Fibroblast of peridontal ligament (primary cell): ENCODE data around the gene GCGR.

ENCODE experiments used
- DNase-seq: peaks from one replicate; pipeline ENCODE4 v3.0.0-alpha.2; 2010; ENCODE audit errors: extremely low read depth

GCGR gene

DNA sequence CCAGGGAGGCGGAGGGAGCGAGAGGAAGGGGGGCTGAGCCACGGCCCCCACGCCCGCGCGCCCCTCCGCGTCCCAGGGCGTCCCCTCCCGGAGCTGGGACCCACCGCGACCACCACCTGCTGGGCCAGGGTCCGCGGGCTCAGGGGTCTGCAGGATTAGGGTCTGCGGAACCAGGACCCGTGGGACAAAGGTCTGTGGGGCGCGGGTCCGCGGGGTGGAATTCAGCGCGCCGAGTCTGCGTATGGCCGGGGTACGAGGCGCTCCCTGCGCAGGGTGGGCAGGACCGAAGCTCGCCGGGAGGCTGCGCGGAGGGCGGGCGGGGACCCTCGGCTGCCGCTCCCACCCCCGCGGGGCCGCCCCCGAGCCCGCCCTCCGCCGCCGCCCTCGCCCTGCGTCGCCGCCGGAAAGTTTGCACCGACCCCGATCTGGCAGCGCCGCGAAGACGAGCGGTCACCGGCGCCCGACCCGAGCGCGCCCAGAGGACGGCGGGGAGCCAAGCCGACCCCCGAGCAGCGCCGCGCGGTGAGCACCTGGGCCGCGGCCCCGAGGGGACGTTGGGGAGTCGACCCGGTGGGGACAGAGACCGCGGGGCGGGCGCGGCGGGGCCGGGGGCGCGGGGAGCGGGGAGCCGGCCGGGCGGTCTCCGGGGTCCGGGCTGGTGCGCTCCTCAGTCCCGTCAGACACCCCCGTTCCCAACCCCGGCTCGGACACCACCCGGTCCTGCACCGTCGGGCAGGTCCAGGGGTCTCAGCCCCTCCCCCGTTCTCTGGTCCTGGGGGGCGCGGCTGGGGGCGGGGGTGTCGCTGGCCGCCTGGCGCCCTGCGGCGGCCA lies at the start of gene GCGR:
Gene GCGR, plus strand, starts transcription at position 423 of the 831 bp plus-strand sequence. CDS start 4,869 bp downstream, outside the sequence.
- DNase-seq = no peak

DNA sequence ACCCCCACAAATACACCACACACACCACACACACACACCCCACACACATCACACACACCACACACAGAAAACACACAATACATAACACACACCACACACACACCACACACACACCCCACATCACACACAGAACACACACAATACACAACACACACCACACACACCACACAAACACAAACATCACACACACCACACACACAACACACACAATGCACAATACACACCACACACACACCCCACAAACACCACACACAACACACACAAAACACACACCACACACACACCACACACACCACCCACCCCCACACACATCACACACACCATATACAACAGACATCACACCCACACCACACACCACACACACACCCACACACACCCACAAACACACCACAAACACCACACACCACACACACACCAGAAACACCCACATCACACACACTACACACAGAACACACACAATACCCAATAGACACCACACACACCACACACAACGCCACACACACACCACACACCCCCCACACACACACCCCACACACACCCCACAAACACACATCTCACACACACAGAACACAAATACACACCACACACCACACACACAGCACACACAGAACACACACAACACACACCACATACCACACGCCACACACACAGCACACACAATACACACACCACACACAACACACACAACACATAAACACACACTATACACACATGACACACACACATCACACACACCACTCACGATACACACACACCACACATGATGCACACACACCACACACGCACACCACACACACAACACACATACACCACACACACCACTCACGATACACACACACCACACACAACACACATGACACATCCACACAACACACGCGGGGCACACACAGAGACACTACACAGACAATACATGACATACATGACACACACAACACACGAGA lies 11.0 kb upstream of the GCGR start:
- DNase-seq = no peak

DNA sequence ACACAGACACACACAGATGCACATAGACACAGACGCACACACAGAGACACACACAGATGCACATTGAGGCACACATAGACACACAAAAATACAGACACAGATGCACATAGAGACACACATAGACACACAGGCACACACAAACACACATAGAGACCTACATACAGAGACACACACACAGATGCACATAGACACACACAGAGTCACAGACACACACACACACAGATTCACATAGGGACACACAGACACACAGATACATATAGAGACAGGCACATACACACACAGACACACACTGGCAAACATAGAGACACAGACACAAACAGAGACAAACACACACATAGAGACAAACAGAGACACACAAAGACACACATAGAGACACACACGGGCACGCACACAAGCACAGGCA lies 9.9 kb upstream of the GCGR start:
- no peak for DNase-seq

DNA sequence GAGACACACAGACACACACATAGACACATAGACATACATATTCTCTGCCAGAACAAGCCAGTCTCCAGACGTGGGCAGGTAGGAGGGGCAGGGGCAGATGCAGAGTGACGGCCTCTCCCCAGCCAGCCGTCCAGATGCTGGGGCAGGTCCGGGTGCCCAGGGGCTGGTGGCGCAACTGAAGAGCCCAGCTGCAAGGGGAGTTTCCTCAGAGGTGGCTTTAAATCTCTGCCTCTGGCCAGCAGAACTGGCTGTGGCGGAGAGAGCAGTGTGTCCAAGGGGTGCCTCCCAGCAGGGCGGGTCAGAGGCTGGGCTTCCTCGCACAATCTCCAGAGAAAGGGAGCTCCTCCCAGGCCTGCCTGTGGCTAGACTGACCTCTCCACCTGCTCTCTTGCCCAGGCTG lies 9.4 kb upstream of the GCGR start:
- no peak for DNase-seq

DNA sequence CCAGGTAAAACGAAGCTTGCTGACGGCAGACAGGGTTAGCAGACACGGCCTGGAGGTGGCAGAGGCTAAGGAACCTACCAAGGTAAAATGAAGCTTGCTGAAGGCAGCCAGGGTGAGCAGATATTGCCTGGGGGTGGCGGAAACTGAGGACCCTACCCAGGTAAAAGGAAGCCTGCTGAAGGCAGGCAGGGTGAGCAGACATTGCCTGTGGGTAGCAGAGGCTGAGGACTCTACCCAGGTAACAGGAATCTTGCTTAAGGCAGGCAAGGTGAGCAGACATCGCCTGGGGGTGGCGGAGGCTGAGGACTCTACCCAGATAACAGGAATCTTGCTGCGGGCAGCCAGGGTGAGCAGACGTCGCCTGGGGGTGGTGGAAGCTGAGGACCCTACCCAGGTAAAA lies 2.6 kb upstream of the GCGR start:
- no peak for DNase-seq

DNA sequence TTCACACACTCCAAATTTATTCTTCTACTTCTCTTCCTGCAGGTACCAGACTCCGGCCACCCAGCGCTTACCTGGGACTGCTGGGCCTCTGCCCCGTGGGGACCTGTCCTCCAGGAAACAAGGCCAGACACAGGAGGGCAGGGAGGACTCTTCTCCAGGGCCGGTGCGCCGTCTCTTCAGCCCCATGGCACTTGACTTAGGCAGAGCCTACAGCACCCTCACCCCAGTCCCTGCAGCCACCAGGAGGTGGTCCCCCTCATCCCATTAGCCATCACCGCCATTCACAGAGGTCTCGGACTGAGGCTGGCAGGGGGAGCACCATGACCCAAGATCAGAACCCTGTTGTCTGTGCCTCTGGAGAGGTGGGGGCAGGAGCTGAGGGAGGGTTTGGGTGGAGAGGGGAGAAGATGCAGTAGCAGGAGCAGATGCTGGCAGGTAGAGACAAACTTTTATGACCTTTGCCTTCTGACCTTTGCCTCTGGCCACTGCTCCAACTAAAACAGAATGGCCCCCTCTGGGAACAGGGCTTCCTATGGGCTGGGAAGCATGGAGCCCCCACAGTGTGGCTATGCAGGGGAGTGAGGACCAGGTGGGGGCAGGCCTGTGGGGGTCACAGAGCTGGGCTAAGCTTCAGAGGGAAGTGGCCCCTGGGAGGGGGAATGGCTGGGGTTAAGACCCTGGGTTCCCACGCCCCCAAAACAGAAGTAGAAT lies 1.7 kb upstream of the GCGR start:
- no peak for DNase-seq

DNA sequence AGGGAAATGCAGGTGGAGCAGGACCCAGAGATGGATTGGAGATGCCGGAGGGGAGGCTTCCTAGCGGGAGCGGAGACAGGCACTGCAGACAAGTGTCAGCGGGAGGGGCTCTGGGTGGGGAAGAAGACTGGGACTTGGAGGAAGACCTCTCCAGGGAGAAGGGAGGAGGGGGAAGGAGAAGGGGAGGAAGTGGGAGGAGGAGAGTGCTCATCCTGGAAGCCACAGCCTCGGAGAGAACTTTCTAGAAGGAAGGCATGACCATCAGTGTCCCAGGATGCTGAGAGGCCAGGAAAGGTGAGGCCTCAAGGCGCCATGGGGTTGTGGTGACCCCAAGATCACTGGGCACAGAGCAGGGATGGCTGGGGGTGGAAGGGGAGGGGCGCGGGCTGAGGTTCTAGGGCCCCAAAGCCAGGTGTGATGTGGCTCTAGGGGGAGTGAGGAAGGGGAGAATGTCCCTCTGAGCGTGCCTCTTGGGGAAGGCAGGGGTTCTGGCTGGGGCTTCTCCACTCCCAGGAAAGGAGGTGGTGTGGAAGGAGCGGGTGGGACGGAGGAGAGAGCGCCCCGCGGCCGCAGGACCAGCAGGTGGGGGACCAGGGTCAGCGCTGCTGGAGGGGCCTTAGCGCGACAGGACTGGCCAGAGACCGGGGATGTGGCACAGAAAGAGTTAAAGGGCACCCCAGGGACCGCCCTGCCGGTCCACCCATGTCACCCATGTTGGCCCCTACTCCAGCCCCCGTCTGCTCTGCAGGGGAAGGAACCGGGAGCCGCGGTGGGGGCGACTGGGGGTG lies 900 bp upstream of the GCGR start:
- no peak for DNase-seq

DNA sequence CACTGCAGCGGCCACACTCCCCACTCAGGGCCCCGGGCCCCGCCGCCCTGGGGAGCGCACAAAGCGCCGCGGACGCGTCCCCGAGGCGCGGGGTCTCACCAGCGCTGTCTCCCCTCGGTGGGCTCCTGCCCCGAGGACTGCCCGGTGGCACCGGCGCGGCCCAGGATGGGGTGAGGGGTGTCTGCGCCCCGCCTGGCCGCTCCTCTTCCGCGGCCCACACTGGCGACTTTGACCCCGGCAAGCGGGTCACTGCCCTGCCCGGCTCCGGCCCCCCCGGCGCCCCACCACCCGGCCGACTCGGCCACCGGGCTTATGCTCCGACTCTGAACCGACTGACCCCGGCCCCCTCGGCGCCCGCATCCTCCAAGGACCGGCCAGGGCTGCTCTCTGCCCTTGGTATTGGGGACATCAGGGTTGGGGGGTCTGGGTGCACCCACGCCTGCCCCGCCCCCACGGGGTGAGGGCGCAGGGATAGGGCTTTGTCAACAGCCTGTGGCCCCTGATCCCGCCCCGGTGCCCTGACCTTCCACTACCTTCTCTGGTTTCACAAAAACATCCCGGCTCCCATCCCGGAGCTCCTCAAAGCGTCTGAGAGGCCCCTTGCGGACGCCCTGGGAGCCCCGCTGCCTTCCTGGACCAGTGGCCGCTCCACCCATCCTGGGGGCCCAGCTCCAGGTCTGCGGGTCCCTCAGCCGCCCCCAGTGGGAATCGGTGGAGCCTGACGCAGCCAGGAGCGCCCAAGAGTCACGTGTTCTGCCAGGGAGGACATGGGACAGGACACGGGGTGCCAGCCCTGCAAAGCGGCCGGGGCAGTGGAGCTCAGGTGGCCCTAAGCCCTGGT lies 829 bp downstream of the GCGR start:
- no peak for DNase-seq

DNA sequence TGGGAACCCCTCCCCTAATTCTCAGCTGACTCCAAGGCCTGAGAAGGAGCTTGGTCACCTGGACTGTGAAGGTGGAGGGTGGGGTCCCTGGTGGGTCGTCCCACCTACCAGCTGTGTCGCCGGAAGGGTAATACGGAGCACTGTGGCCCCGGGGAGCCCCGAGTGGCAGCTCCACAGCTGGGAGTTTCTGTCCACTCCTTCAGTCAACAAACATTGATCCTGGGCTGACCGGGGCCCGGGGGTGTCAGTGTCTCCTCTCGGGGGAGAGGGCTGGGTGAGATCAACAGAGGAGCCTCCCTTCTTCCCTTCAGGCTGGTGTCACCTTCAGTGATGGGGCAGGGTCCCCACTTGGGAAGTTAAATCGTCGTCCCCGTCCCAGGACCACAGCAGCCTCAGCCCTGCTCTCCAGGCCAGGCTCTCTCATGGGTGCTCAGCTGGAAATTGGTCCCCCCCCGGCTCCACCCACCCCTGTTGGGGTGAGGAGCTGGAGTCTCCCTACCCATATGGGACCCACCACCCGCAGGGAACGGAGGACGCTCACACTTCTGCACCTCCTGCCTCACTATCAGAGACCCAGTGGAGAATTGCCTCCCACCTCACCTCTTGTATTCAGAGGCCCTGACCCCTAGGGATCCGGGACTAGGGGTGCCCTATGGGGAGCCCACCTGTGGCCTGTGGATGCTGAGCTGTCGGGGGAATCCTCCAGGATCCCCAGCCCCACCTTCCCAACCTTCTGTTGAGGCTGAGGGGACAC lies 1.9 kb downstream of the GCGR start:
- no peak for DNase-seq

DNA sequence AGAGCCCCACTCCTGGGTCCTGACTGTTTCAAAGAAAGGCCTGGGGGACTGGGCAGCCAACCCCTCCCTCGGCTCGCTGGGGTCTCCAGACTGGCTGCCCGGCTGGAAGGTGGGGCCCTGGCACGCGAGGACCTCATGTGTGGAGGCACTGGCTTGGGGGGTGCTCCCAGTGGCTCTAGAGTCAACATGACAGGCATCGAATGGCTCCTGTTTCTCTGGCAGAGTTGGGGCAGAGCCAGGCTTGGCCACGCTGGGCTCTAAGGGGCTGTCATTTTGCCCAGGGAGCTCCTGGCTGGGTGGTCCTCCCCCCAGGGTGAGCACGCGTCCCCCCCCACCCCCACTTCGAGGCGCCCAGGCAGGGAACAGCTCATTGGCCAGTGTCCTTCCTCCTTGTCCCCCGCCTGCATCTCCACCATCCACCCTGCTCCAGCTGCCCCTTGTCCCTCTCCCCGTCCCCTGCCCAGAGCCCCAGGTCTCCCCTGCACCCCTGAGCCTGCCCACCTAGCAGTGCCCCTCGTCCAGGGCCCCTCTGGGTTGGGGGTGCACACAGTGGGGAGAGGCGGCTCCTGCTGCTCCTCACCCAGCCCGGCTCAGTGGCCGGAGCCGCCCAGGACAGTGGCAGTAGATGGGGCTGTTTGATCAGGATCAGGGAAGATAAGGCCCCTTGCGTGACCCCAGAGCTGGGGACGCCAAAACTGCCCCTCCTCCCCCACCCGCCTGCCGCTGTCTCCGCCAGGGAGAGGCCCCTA lies 2.7 kb downstream of the GCGR start:
- DNase-seq = no peak

DNA sequence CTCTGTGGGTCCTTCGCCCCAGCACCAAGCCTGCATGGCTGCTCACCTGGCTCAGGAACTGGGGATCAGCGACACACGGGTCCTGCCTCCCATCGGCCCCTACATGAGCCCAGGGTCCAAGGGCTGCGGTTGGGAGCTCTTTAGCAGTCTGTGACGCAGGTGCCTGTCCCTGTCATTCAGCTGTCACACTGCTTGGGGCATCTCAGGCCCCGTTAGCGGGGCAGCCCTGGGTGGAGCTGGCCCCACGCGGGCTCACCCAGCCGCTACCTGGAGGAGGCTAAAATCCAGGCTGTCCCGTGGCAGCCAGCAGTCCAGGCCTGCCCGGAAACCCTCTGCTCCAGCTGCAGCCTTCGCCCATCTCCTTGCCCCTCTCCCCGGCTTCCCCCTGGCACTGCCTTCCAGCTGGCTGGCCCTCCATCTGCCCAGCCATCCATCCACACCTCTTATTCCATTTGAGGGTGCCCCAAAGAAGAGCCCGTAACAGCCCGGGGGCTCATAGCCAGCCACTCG lies 3.3 kb downstream of the GCGR start:
- DNase-seq = no peak

DNA sequence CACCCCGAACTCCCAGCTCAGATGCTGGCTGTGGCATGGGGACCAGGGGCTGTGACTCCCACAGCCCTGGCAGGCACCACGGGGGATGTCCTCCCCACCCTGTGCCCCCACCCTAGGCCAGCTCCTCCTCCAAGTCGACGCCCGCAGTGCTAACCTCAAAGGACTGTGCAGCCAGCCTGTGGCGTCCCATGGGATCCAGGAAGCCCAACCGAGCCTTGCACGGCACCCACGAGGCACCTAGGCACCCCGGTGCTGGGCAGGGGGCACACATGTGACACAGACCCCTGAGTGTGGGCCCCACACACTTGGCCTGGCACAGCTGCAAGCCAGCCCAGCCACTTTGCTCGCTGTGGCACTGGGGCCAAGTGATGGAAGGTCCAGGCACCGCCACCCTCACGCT lies 3.9 kb downstream of the GCGR start:
- DNase-seq = no peak

DNA sequence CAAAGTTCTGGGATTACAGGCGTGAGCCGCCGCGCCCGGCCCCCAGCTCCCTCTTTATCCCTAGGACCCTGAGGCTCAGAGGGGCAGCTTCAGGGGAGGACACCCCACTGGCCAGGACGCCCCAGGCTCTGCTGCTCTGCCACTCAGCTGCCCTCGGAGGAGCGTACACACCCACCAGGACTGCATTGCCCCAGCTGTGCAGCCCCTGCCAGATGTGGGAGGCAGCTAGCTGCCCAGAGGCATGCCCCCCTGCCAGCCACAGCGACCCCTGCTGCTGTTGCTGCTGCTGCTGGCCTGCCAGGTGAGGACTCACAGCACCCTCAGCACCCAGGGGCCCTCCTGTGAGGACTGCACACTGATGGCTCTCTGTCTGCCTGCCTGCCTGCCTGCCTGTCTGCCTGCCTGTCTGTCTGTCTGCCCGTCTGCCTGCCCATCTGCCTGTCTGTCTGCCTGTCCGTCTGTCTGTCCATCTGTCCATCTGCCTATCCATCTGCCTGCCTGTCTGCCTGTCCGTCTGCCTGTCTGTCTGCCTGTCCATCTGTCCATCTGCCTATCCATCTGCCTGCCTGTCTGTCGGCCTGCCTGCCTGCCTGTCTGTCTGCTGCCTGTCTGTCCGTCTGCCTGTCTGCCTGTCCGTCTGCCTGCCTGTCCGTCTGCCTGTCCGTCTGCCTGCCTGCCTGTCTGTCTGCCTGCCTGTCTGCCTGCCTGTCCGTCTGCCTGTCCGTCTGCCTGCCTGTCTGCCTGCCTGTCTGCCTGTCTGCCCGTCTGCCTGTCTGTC lies 5.0 kb downstream of the GCGR start:
- no peak for DNase-seq

DNA sequence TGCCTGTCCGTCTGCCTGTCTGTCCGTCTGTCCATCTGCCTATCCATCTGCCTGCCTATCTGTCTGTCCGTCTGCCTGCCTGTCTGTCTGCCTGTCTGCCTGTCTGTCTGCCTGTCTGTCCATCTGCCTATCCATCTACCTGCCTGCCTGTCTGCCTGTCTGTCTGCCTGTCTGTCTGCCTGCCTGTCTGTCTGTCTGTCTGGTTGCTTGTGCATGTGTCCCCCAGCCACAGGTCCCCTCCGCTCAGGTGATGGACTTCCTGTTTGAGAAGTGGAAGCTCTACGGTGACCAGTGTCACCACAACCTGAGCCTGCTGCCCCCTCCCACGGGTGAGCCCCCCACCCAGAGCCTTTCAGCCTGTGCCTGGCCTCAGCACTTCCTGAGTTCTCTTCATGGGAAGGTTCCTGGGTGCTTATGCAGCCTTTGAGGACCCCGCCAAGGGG lies 5.6 kb downstream of the GCGR start:
- no peak for DNase-seq

DNA sequence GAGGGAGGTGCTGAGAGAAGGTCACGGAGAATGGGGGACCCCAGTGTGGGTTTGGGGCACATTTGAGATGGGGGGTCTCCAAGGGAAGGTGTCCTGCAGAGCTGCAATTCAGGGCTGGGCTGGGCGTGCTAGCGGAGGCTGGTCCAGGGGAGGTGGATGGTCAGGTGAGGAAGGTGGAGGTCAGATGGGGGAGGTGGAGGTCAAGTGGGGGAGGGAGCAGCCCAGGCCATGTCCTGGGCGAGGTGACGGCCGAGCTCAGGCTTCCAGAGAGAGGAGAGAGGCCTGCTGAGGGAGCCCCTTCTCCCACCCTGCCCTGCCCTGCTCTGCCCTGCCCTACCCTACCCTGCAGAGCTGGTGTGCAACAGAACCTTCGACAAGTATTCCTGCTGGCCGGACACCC lies 6.5 kb downstream of the GCGR start:
- no peak for DNase-seq

DNA sequence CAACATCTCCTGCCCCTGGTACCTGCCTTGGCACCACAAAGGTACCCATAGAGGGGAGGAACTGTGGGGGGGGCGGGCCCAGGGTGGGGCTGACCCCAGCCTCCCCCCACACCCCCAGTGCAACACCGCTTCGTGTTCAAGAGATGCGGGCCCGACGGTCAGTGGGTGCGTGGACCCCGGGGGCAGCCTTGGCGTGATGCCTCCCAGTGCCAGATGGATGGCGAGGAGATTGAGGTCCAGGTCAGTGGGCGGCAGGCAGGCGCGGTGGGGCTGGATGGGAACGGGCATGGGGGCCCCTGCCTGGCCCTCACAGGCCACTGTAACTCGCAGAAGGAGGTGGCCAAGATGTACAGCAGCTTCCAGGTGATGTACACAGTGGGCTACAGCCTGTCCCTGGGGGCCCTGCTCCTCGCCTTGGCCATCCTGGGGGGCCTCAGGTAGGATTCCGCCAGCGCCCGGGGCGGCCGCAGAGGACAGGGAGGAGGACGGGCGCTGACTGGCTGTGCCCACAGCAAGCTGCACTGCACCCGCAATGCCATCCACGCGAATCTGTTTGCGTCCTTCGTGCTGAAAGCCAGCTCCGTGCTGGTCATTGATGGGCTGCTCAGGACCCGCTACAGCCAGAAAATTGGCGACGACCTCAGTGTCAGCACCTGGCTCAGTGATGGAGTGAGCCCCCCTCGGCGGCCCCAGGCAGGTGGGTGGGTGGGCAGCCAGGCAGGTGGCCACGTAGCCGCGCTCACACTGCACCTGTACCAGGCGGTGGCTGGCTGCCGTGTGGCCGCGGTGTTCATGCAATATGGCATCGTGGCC lies 7.1 kb downstream of the GCGR start:
- DNase-seq = no peak
